GM23338 (cell line): ENCODE results near the gene BTBD18. TPM values are rescaled to one million over a fixed set of nuclear protein-coding genes. Genes with fewer than 3 reads are reported as not detected.

ENCODE experiments used
- ATAC-seq: fragments of 200-7000 bp; cut with Tn5 transposase; 3 replicates; pipeline ENCODE4 v1.9.1; 2020
- DNase-seq: peaks from one replicate; pipeline ENCODE4 v3.0.0-alpha.2; 2015; ENCODE audit warnings: low spot score
- H2AFZ ChIP-seq: fragments of 200-600 bp; sonication (generic); 2 replicates; pipeline ENCODE4 v1.8.0; 2016; ENCODE audit warnings: antibody characterized with exemption, mild to moderate bottlenecking, moderate library complexity
- H3F3A ChIP-seq: fragments of 200-600 bp; sonication (generic); replicated peaks from 2 replicates; pipeline ENCODE4 v1.8.0; 2017; ENCODE audit warnings: antibody characterized with exemption, mixed run types, low read depth
- H3K27ac ChIP-seq: fragments of 200-600 bp; sonication (generic); 2 replicates; pipeline ENCODE4 v1.6.1; 2016; ENCODE audit warnings: low read depth
- H3K27me3 ChIP-seq: fragments of 200-600 bp; sonication (generic); 2 replicates; pipeline ENCODE4 v1.8.0; 2016; ENCODE audit warnings: mild to moderate bottlenecking, mixed run types, moderate library complexity; ENCODE audit not compliant: insufficient read depth
- H3K36me3 ChIP-seq: fragments of 200-600 bp; sonication (generic); 2 replicates; pipeline ENCODE4 v1.8.0; 2016; ENCODE audit warnings: mild to moderate bottlenecking; ENCODE audit not compliant: insufficient read depth
- H3K4me1 ChIP-seq: fragments of 200-600 bp; sonication (generic); 2 replicates; pipeline ENCODE4 v1.8.0; 2016; ENCODE audit warnings: mild to moderate bottlenecking, moderate library complexity; ENCODE audit not compliant: insufficient read depth
- H3K4me2 ChIP-seq: fragments of 200-600 bp; sonication (generic); 2 replicates; pipeline ENCODE4 v1.7.1; 2017; ENCODE audit warnings: mixed run types
- H3K4me3 ChIP-seq: fragments of 200-600 bp; sonication (generic); 2 replicates; pipeline ENCODE4 v1.6.1; 2016; ENCODE audit warnings: mixed run types
- H3K79me2 ChIP-seq: fragments of 200-600 bp; sonication (generic); replicated peaks from 2 replicates; pipeline ENCODE4 v1.8.0; 2017; ENCODE audit warnings: mild to moderate bottlenecking; ENCODE audit not compliant: insufficient read depth
- H3K9me2 ChIP-seq: fragments of 200-600 bp; sonication (generic); 2 replicates; pipeline ENCODE4 v1.8.0; 2017; ENCODE audit not compliant: insufficient read depth
- H4K20me1 ChIP-seq: fragments of 200-600 bp; sonication (generic); replicated peaks from 2 replicates; pipeline ENCODE4 v1.8.0; 2017; ENCODE audit warnings: mild to moderate bottlenecking; ENCODE audit not compliant: insufficient read depth
- H3K27ac Mint-ChIP-seq: 2 replicates; pipeline ENCODE4 v1.8.0; 2020; ENCODE audit warnings: inconsistent platforms, mild to moderate bottlenecking, moderate library complexity, mixed read lengths
- H3K27me3 Mint-ChIP-seq: 3 replicates; pipeline ENCODE4 v1.8.0; 2022; ENCODE audit warnings: low read depth, mild to moderate bottlenecking, moderate library complexity, mixed read lengths, inconsistent platforms; ENCODE audit not compliant: insufficient read depth, poor library complexity
- H3K36me3 Mint-ChIP-seq: 3 replicates; pipeline ENCODE4 v1.8.0; 2021; ENCODE audit warnings: low read depth, mild to moderate bottlenecking, inconsistent platforms, moderate library complexity, mixed read lengths
- H3K4me1 Mint-ChIP-seq: 3 replicates; pipeline ENCODE4 v1.8.0; 2020; ENCODE audit warnings: mild to moderate bottlenecking, inconsistent platforms, mixed read lengths
- H3K4me3 Mint-ChIP-seq: 3 replicates; pipeline ENCODE4 v1.8.0; 2021; ENCODE audit warnings: moderate library complexity, mild to moderate bottlenecking, inconsistent platforms, mixed read lengths
- H3K9me3 Mint-ChIP-seq: 3 replicates; pipeline ENCODE4 v1.8.0; 2020; ENCODE audit warnings: moderate library complexity, mild to moderate bottlenecking, inconsistent platforms, mixed read lengths
- CREB1 ChIP-seq: fragments of 250-450 bp; sonication (Bioruptor Pico); IDR thresholded peaks from 2 replicates; pipeline ENCODE4 v1.5.0; 2020; ENCODE audit warnings: low read depth, mild to moderate bottlenecking, moderate library complexity
- EZH2 ChIP-seq: fragments of 200-600 bp; sonication (generic); IDR thresholded peaks from one replicate; pipeline ENCODE4 v1.8.0; 2017; ENCODE audit warnings: antibody characterized with exemption, mild to moderate bottlenecking, low read depth; ENCODE audit not compliant: unreplicated experiment
- EZH2phosphoT487 ChIP-seq: fragments of 200-600 bp; sonication (generic); IDR thresholded peaks from one replicate; pipeline ENCODE4 v1.8.1; 2018; ENCODE audit warnings: antibody characterized with exemption; ENCODE audit not compliant: unreplicated experiment
- JUNB ChIP-seq: IDR thresholded peaks from one replicate; pipeline ENCODE4 v1.6.1; 2016; ENCODE audit warnings: antibody characterized with exemption; ENCODE audit not compliant: unreplicated experiment
- NANOG ChIP-seq: IDR thresholded peaks from 2 replicates; pipeline ENCODE4 v1.6.1; 2016; ENCODE audit warnings: antibody characterized with exemption, borderline replicate concordance
- POLR2AphosphoS5 ChIP-seq: IDR thresholded peaks from 2 replicates; pipeline ENCODE4 v1.6.1; 2016; ENCODE audit warnings: antibody characterized with exemption, low read depth
- ZNF114 ChIP-seq: fragments of 250-450 bp; sonication (Bioruptor Pico); IDR thresholded peaks from 2 replicates; pipeline ENCODE4 v1.5.0; 2020; ENCODE audit warnings: mild to moderate bottlenecking, moderate library complexity
- ZNF331 ChIP-seq: fragments of 250-450 bp; sonication (Bioruptor Pico); IDR thresholded peaks from 2 replicates; pipeline ENCODE4 v1.5.0; 2020; ENCODE audit warnings: low read depth, mild to moderate bottlenecking, moderate library complexity
- polyA plus RNA-seq: library from polyadenylated mRNA; unstranded; fragments of >200 nt; fragmentation: Nextera tagmentation; extraction: Ambion mirVana; gene quantifications from 2 replicates; pipeline ENCODE4 v1.2.1, GENCODE V29; 2016
- total RNA-seq: library from RNA; depleted of rRNA; stranded (reverse); fragments of >200 nt; shearing (Covaris generic); gene quantifications from 2 replicates; pipeline ENCODE4 v1.2.3, GENCODE V29; 2014
- TF ChIP-seq, protein P1 (sequence below), 2 experiments: fragments of 200-600 bp in 1 of 2; sonication (generic) in 1 of 2; conservative IDR thresholded peaks; 2 replicates each; pipeline versions ENCODE4 v1.5.1 to v1.6.1; 2016 to 2017; ENCODE audit warnings: antibody characterized with exemption in 2 of 2, low read depth in 2 of 2, mild to moderate bottlenecking in 2 of 2, moderate library complexity in 1 of 2
- TF ChIP-seq, protein P2 (sequence below): IDR thresholded peaks from 2 replicates; pipeline ENCODE4 v1.6.1; 2016; ENCODE audit warnings: antibody characterized with exemption

The BTBD18 gene
- total and polyA plus RNA-seq, 2 experiments from 2014 or later: 0.29 TPM; not detected in 1

DNA sequence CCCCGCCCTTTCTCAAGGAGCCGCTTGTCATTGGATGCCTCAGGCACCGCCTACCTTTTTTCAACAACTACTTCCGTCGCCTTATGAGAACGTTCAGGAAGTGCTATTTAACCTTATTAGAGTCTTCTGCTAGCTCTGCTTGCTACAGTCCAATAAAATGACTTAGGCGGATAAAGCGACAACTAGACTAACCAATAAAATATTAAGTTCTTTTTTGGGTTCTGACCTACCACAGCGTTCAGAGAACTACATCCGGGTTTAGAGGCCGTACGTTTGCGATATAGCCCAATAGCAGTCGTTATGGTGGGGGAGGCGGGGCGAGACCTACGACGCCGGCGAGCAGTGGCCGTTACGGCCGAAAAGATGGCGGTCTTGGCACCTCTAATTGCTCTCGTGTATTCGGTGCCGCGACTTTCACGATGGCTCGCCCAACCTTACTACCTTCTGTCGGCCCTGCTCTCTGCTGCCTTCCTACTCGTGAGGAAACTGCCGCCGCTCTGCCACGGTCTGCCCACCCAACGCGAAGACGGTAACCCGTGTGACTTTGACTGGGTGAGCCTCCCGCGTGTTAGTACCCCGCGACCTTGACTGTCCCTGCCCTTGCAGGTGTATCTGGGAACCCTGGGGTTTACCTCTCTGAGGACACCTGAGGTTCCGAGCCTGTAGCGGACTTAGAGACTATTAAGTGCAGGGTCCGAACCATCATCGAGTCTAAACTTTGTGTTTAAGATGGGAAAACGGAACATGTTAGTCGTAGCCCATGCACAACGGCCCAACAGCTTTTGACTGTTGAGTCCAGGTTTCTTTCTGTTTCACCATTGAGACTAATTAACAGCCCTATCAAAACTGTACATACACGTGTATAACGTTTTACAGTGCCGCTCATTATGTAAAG is 39.1 kb downstream of the BTBD18 start, which contains the start of gene TMX2 (continued):
- TF ChIP-seq EZH2 (no peak), EZH2phosphoT487 (no peak), ZNF114 (CRISPR knock-in tag) (no peak), POLR2AphosphoS5 (peak; percentile 61), NANOG (no peak), CREB1 (CRISPR knock-in tag) (peak; percentile 91), JUNB (no peak)
- TF ChIP-seq, protein P1, sequence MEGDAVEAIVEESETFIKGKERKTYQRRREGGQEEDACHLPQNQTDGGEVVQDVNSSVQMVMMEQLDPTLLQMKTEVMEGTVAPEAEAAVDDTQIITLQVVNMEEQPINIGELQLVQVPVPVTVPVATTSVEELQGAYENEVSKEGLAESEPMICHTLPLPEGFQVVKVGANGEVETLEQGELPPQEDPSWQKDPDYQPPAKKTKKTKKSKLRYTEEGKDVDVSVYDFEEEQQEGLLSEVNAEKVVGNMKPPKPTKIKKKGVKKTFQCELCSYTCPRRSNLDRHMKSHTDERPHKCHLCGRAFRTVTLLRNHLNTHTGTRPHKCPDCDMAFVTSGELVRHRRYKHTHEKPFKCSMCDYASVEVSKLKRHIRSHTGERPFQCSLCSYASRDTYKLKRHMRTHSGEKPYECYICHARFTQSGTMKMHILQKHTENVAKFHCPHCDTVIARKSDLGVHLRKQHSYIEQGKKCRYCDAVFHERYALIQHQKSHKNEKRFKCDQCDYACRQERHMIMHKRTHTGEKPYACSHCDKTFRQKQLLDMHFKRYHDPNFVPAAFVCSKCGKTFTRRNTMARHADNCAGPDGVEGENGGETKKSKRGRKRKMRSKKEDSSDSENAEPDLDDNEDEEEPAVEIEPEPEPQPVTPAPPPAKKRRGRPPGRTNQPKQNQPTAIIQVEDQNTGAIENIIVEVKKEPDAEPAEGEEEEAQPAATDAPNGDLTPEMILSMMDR (conservative IDR thresholded peaks at IDR 0.05; ENCODE audit: low read depth in 2 of 2): no peak
- TF ChIP-seq, protein P2, sequence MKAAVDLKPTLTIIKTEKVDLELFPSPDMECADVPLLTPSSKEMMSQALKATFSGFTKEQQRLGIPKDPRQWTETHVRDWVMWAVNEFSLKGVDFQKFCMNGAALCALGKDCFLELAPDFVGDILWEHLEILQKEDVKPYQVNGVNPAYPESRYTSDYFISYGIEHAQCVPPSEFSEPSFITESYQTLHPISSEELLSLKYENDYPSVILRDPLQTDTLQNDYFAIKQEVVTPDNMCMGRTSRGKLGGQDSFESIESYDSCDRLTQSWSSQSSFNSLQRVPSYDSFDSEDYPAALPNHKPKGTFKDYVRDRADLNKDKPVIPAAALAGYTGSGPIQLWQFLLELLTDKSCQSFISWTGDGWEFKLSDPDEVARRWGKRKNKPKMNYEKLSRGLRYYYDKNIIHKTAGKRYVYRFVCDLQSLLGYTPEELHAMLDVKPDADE: peak; percentile 73

DNA sequence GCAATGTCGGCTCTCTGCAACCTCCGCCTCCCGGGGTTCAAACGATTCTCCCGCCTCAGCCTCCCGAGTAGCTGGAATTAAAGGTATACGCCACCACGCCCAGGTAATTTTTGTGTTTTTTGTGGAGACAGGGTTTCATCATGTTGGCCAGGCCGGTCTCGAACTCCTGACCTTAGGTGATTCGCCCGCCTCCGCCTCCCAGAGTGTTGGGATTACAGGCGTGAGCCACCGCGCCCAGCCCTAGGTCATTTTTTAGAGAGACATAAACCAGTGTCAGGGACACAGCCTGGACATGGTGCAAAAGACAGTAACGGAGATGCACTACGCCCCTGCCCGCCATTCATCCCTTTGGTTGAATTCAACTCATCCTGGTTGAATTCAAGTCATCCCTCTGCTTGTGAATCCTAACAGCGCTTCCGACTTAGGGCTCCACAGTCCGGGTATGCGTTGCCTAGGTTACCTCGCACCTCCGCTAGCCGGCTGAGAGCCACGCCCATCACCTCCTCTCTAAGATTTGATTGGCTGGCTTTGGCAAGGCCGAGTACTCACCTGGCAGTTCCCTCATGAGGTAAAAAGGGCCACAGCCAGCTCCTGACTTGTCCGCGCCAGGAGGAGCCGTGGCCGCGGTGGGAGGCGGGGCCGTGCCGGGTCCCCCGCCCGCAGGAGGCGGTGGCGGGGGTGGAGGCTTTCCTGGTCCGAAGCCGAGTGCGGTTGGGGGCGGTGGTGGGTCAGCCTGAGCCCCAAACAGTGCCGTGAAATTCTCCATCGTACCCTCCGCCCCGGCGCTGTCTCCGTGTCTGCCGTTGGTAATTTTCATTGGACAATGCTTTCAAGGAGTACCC is 40.0 kb downstream of the BTBD18 start, which contains the start of gene MED19:
MED19 (minus strand) TSS at position 802 of the 842 bp plus-strand sequence; CDS start at position 766, 36 bp downstream.
- Histone ChIP-seq H3K79me2 (peaks cover 60% of the 10 kb centered on the region), H2AFZ (no peak within 1 kb of the TSS), H3K4me3 (peak within 1 kb of the TSS; percentile 77), H3K27me3 (no peaks in the 10 kb centered on the region), H3K4me1 (peaks cover 8% of the 10 kb centered on the region; the same call in 1 of the 2 replicates), H3K9me2 (no peaks in the 10 kb centered on the region), H3K36me3 (no peaks in the 10 kb centered on the region), H4K20me1 (peaks cover 13% of the 10 kb centered on the region), H3K27ac (peak within 1 kb of the TSS; percentile 57), H3F3A (peaks cover 4% of the 10 kb centered on the region; the same call in 1 of the 2 replicates), H3K4me2 (peak within 1 kb of the TSS; percentile 97)
- peaks cover 8% of the 10 kb centered on the region for H3K9me3 Mint-ChIP-seq
- peak; percentile 99 for DNase-seq
- ATAC-seq: peak; percentile 87
- H3K4me3 Mint-ChIP-seq: peak within 1 kb of the TSS; percentile 99
- H3K27ac Mint-ChIP-seq: peak within 1 kb of the TSS; percentile 99
- peaks cover 6% of the 10 kb centered on the region for H3K27me3 Mint-ChIP-seq
- peaks cover 16% of the 10 kb centered on the region for H3K4me1 Mint-ChIP-seq
- TF ChIP-seq ZNF331 (CRISPR knock-in tag) (no peak), POLR2AphosphoS5 (0 out of 2 replicates have a peak, but pooled peaks have one; percentile 47)
- H3K36me3 Mint-ChIP-seq: peaks cover 29% of the 10 kb centered on the region
